Measurements from ENCODE around the gene RBM24. TPM values are rescaled to one million over a fixed set of nuclear protein-coding genes. Genes with fewer than 3 reads are reported as not detected.

RBM24 gene
- total and polyA plus RNA-seq, 4 donors: 0.21 to 0.42 (median 0.28) TPM

GRCh38 chr6:17341117-17341805 lies 60.1 kb downstream of the RBM24 start:
- no peak overlapping the region for H3K27ac ChIP-seq (ENCODE audit: low read depth in 1 of 2, low read length in 2 of 2)
- no peak for DNase-seq (ENCODE audit: low spot score)
- H3K4me3 ChIP-seq (ENCODE audit: low read depth in 1 of 3, low read length in 3 of 3): no peak overlapping the region
- TF ChIP-seq NR2F2 (IDR thresholded peaks at IDR 0.05) (no peak), RAD21 (IDR thresholded peaks at IDR 0.05) (no peak), ZBTB33 (IDR thresholded peaks at IDR 0.05) (no peak), TAF1 (conservative IDR thresholded peaks at IDR 0.05) (no peak), RXRA (IDR thresholded peaks at IDR 0.05) (no peak), CTCF (IDR thresholded peaks at IDR 0.05; ENCODE audit: low read depth, low read length, missing input control) (no peak)
- H3K9ac ChIP-seq (ENCODE audit: low read depth in 1 of 2, low read length in 2 of 2): no peak overlapping the region
- H3K9me3 ChIP-seq (ENCODE audit: control insufficient read depth in 4 of 4, low read length in 3 of 4): peaks cover 0 to 4% (median under 1%) of the 10 kb centered on the region in 4 donors
- no peaks in the 10 kb centered on the region for H3K4me1 ChIP-seq (ENCODE audit: control insufficient read depth in 4 of 4, insufficient read depth in 4 of 4, low read length in 3 of 4)
- no peaks in the 10 kb centered on the region for H3K27me3 ChIP-seq (ENCODE audit: control insufficient read depth in 4 of 4, insufficient read depth in 4 of 4, low read length in 3 of 4)
- 88% methylated on average over 7 of the region's 7 CpGs for WGBS
- no peaks in the 10 kb centered on the region for H3K36me3 ChIP-seq (ENCODE audit: control insufficient read depth in 4 of 4, insufficient read depth in 3 of 4, low read depth in 1 of 4, low read length in 3 of 4)

DNA sequence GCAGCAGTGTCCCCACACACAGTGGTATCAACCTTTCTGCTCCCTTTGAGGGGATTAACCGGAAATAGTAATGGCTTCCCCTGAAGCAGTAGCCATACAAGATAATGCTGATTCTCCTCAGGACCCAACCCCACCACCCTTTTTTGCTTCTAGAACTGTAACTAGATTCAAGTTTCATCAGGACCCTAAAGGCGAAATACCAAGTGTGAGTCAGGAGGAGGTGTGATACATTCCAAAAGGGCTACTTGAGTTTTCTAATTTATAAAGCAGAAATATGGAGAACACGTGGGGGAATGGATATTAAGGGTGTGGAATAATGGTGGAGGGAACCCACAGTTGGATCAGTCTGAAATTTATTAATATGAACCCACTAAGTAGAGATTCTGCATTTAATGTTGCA lies 60.7 kb downstream of the RBM24 start:
- TF ChIP-seq YY1 (IDR thresholded peaks at IDR 0.05) (no peak), ATF3 (IDR thresholded peaks at IDR 0.05) (no peak), CTCF (IDR thresholded peaks at IDR 0.05; ENCODE audit: low read depth, low read length, missing input control) (no peak), SP1 (IDR thresholded peaks at IDR 0.05) (no peak), RAD21 (IDR thresholded peaks at IDR 0.05) (no peak), EGR1 (IDR thresholded peaks at IDR 0.05; ENCODE audit: low read depth in 2 of 2) (no peak), REST (IDR thresholded peaks at IDR 0.05) (no peak), RXRA (IDR thresholded peaks at IDR 0.05) (no peak), FOXA1 (IDR thresholded peaks at IDR 0.05) (no peak), GABPA (IDR thresholded peaks at IDR 0.05 in 1 of 2, conservative IDR thresholded peaks at IDR 0.05 in 1 of 2) (no peak)
- H3K27ac ChIP-seq (ENCODE audit: low read depth in 1 of 2, low read length in 2 of 2): no peak overlapping the region

More for the DNA sequence above, 60.7 kb downstream of the RBM24 start:
- H3K9me3 ChIP-seq (ENCODE audit: control insufficient read depth in 4 of 4, low read length in 3 of 4): peaks cover 0 to 4% (median under 1%) of the 10 kb centered on the region in 4 donors
- WGBS: 78% methylated on average over 3 of the region's 3 CpGs
- H3K4me1 ChIP-seq (ENCODE audit: control insufficient read depth in 4 of 4, insufficient read depth in 4 of 4, low read length in 3 of 4): no peaks in the 10 kb centered on the region
- no peak overlapping the region for H3K4me3 ChIP-seq (ENCODE audit: low read depth in 1 of 3, low read length in 3 of 3)
- no peaks in the 10 kb centered on the region for H3K27me3 ChIP-seq (ENCODE audit: control insufficient read depth in 4 of 4, insufficient read depth in 4 of 4, low read length in 3 of 4)
- no peaks in the 10 kb centered on the region for H3K36me3 ChIP-seq (ENCODE audit: control insufficient read depth in 4 of 4, insufficient read depth in 3 of 4, low read depth in 1 of 4, low read length in 3 of 4)
- DNase-seq (ENCODE audit: low spot score): no peak
- no peak overlapping the region for H3K9ac ChIP-seq (ENCODE audit: low read depth in 1 of 2, low read length in 2 of 2)
